ENCODE data around the gene IL5.

Gene IL5

GRCh38 chr5:132496631-132497487 is 46.5 kb downstream of the IL5 start:
- H3K4me1 ChIP-seq (ENCODE audit: control insufficient read depth in 1 of 2, insufficient read depth in 2 of 2, low read length in 2 of 2), result peaks cover 20 to 37% of the 10 kb centered on the region in 2 donors
- peak overlapping the region; percentile 95 for H3K27ac ChIP-seq (ENCODE audit: low read length)
- peak overlapping the region; percentile 70 to 75 for H3K4me3 ChIP-seq (ENCODE audit: low read depth in 1 of 2, low read length in 2 of 2)
- H3K27me3 ChIP-seq (ENCODE audit: low read depth, low read length), result no peaks in the 10 kb centered on the region
- H3K36me3 ChIP-seq (ENCODE audit: control insufficient read depth in 1 of 2, insufficient read depth in 2 of 2, low read length in 2 of 2), result no peaks in the 10 kb centered on the region
- no peaks in the 10 kb centered on the region for H3K9me3 ChIP-seq (ENCODE audit: control insufficient read depth in 1 of 2, low read length in 2 of 2)

- Histone ChIP-seq H3K4me3 (ENCODE audit: low read depth in 1 of 2, low read length in 2 of 2) (peak overlapping the region; percentile 70 to 75), H3K9me3 (ENCODE audit: control insufficient read depth in 1 of 2, low read length in 2 of 2) (no peaks in the 10 kb centered on the region), H3K27me3 (ENCODE audit: low read depth, low read length) (no peaks in the 10 kb centered on the region), H3K4me1 (ENCODE audit: control insufficient read depth in 1 of 2, insufficient read depth in 2 of 2, low read length in 2 of 2) (peaks cover 26 to 38% of the 10 kb centered on the region in 2 donors), H3K36me3 (ENCODE audit: control insufficient read depth in 1 of 2, insufficient read depth in 2 of 2, low read length in 2 of 2) (no peaks in the 10 kb centered on the region), H3K27ac (ENCODE audit: low read length) (peak overlapping the region; percentile 95)
Measured at GRCh38 chr5:132496191-132496630, 47.1 kb downstream of the IL5 start.

GRCh38 chr5:132495667-132496190 is 47.6 kb downstream of the IL5 start:
- H3K9me3 ChIP-seq (ENCODE audit: control insufficient read depth in 1 of 2, low read length in 2 of 2), result no peaks in the 10 kb centered on the region
- H3K36me3 ChIP-seq (ENCODE audit: control insufficient read depth in 1 of 2, insufficient read depth in 2 of 2, low read length in 2 of 2), result no peaks in the 10 kb centered on the region
- peaks cover 28 to 35% of the 10 kb centered on the region in 2 donors for H3K4me1 ChIP-seq (ENCODE audit: control insufficient read depth in 1 of 2, insufficient read depth in 2 of 2, low read length in 2 of 2)
- peak overlapping the region; percentile 70 to 75 for H3K4me3 ChIP-seq (ENCODE audit: low read depth in 1 of 2, low read length in 2 of 2)
- peak overlapping the region; percentile 95 for H3K27ac ChIP-seq (ENCODE audit: low read length)
- H3K27me3 ChIP-seq (ENCODE audit: low read depth, low read length), result no peaks in the 10 kb centered on the region

- Histone ChIP-seq H3K36me3 (ENCODE audit: control insufficient read depth in 1 of 2, insufficient read depth in 2 of 2, low read length in 2 of 2) (peaks cover 0 to 5% of the 10 kb centered on the region in 2 donors), H3K27me3 (ENCODE audit: low read depth, low read length) (no peaks in the 10 kb centered on the region), H3K4me1 (ENCODE audit: control insufficient read depth in 1 of 2, insufficient read depth in 2 of 2, low read length in 2 of 2) (peaks cover 32 to 33% of the 10 kb centered on the region in 2 donors), H3K4me3 (ENCODE audit: low read depth in 1 of 2, low read length in 2 of 2) (no peak overlapping the region), H3K27ac (ENCODE audit: low read length) (no peak overlapping the region), H3K9me3 (ENCODE audit: control insufficient read depth in 1 of 2, low read length in 2 of 2) (no peaks in the 10 kb centered on the region)
Measured at GRCh38 chr5:132493821-132494220, 49.5 kb downstream of the IL5 start.

GRCh38 chr5:132493241-132493640 is 50.1 kb downstream of the IL5 start:
- Histone ChIP-seq H3K9me3 (ENCODE audit: control insufficient read depth in 1 of 2, low read length in 2 of 2) (no peaks in the 10 kb centered on the region), H3K36me3 (ENCODE audit: control insufficient read depth in 1 of 2, insufficient read depth in 2 of 2, low read length in 2 of 2) (peaks cover 0 to 11% of the 10 kb centered on the region in 2 donors), H3K27ac (ENCODE audit: low read length) (no peak overlapping the region), H3K4me1 (ENCODE audit: control insufficient read depth in 1 of 2, insufficient read depth in 2 of 2, low read length in 2 of 2) (peaks cover 38 to 39% of the 10 kb centered on the region in 2 donors), H3K27me3 (ENCODE audit: low read depth, low read length) (no peaks in the 10 kb centered on the region), H3K4me3 (ENCODE audit: low read depth in 1 of 2, low read length in 2 of 2) (no peak overlapping the region)

- peaks cover 3 to 17% of the 10 kb centered on the region in 2 donors for H3K36me3 ChIP-seq (ENCODE audit: control insufficient read depth in 1 of 2, insufficient read depth in 2 of 2, low read length in 2 of 2)
- H3K27me3 ChIP-seq (ENCODE audit: low read depth, low read length), result no peaks in the 10 kb centered on the region
Measured at GRCh38 chr5:132492386-132493125, 50.8 kb downstream of the IL5 start.

More at GRCh38 chr5:132492386-132493125, 50.8 kb downstream of the IL5 start:
- H3K27ac ChIP-seq (ENCODE audit: low read length), result peak overlapping the region; percentile 92
- H3K9me3 ChIP-seq (ENCODE audit: control insufficient read depth in 1 of 2, low read length in 2 of 2), result no peaks in the 10 kb centered on the region
- H3K4me3 ChIP-seq (ENCODE audit: low read depth in 1 of 2, low read length in 2 of 2), result no peak overlapping the region
- H3K4me1 ChIP-seq (ENCODE audit: control insufficient read depth in 1 of 2, insufficient read depth in 2 of 2, low read length in 2 of 2), result peaks cover 39 to 45% of the 10 kb centered on the region in 2 donors
